Gastrocnemius medialis (tissue), 4 donors: ENCODE data around the gene PLXDC2.

ENCODE experiments used
- POLR2A ChIP-seq, 2 donors: fragments of 450-650 bp; IDR thresholded peaks; one replicate each; pipeline ENCODE4 v1.6.1; 2017; ENCODE audit warnings: antibody characterized with exemption in 2 of 2, mild to moderate bottlenecking in 2 of 2, moderate library complexity in 2 of 2
- TF ChIP-seq, protein P1 (sequence below), 5 experiments: fragments of 450-650 bp in 3 of 5; fragments of 200-600 bp in 2 of 5; sonication (generic) in 2 of 5; IDR thresholded peaks in 4 of 5; conservative IDR thresholded peaks in 1 of 5; 1 replicate in 4 of 5; 2 replicates in 1 of 5; pipeline ENCODE4 v1.5.1; 2016 to 2019; ENCODE audit warnings: antibody characterized with exemption in 5 of 5, mild to moderate bottlenecking in 3 of 5, moderate library complexity in 3 of 5

DNA sequence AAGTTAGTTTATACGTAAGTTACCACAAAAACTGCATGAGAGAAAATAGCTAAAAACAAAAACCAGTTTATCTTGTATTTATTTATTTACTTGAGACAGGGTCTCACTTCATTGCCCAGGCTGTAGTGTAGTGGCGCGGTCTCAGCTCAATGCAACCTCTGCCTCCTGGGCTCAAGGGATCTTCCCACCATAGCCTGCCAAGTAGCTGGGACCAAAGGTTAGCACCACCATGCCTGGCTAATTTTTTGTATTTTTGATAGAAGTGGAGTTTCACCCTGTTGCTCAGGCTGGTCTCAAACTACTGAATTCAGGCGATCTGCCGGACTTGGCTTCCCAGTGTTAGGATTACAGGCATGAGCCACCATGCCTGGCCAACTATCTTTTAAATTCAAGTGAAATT lies 277.4 kb downstream of the PLXDC2 start:
- TF ChIP-seq, protein P1, sequence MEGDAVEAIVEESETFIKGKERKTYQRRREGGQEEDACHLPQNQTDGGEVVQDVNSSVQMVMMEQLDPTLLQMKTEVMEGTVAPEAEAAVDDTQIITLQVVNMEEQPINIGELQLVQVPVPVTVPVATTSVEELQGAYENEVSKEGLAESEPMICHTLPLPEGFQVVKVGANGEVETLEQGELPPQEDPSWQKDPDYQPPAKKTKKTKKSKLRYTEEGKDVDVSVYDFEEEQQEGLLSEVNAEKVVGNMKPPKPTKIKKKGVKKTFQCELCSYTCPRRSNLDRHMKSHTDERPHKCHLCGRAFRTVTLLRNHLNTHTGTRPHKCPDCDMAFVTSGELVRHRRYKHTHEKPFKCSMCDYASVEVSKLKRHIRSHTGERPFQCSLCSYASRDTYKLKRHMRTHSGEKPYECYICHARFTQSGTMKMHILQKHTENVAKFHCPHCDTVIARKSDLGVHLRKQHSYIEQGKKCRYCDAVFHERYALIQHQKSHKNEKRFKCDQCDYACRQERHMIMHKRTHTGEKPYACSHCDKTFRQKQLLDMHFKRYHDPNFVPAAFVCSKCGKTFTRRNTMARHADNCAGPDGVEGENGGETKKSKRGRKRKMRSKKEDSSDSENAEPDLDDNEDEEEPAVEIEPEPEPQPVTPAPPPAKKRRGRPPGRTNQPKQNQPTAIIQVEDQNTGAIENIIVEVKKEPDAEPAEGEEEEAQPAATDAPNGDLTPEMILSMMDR (IDR thresholded peaks at IDR 0.05 in 4 of 5, conservative IDR thresholded peaks at IDR 0.05 in 1 of 5), result no peak
- no peak for TF ChIP-seq POLR2A (IDR thresholded peaks at IDR 0.05)
